Skin of body (tissue), 2 donors: ENCODE data around the gene TNNC1. TPM values are rescaled to one million over a fixed set of nuclear protein-coding genes. Genes with fewer than 3 reads are reported as not detected.

Experiments used
- DNase-seq: peaks from one replicate; lab custom pipeline; 2025; lab: John Stamatoyannopoulos, UW
- total RNA-seq: library from RNA; depleted of rRNA; stranded (reverse); fragments of >200 nt; gene quantifications from one replicate; pipeline ENCODE4 v1.2.3, GENCODE V29; 2014

Gene TNNC1
- total RNA-seq, 1 donor from 2014 or later, result 98.9 TPM

- DNase-seq, result no peak
These were observed 52.3 kb downstream of the TNNC1 start for GRCh38 chr3:52401551-52401950.

Other genes with a start within 250 kb of the TNNC1 start
- gene TLR9, start 228.4 kb downstream of the TNNC1 start, total RNA-seq, result not detected
- gene TWF2, start 214.9 kb downstream of the TNNC1 start, total RNA-seq, result 24.5 TPM
- gene PPM1M, start 208.3 kb downstream of the TNNC1 start, total RNA-seq, result 9.5 TPM
- gene WDR82, start 175.4 kb downstream of the TNNC1 start, total RNA-seq, result 61.7 TPM
- 7.0 TPM for gene GLYCTK, start 166.2 kb downstream of the TNNC1 start, total RNA-seq
- gene DNAH1, start 137.7 kb downstream of the TNNC1 start, total RNA-seq, result 5.4 TPM
- 63.9 TPM for gene BAP1, start 44.0 kb downstream of the TNNC1 start, total RNA-seq
- gene PHF7, start 43.4 kb downstream of the TNNC1 start, total RNA-seq, result 6.6 TPM
- 16.2 TPM for gene SEMA3G, start 8.9 kb downstream of the TNNC1 start, total RNA-seq
- gene NISCH, start 1.6 kb upstream of the TNNC1 start, total RNA-seq, result 74.1 TPM
- 42.4 TPM for gene STAB1, start 41.3 kb upstream of the TNNC1 start, total RNA-seq
- gene NT5DC2, start 79.8 kb upstream of the TNNC1 start, total RNA-seq, result 32.7 TPM
- 1.4 TPM for gene UQCC5, start 82.6 kb upstream of the TNNC1 start, total RNA-seq
- gene PBRM1, start 231.9 kb upstream of the TNNC1 start, total RNA-seq, result 83.4 TPM
- gene GNL3, start 232.0 kb upstream of the TNNC1 start, total RNA-seq, result 109 TPM